B cell (primary cell): ENCODE results near the gene UBA3. TPM values are rescaled to one million over a fixed set of nuclear protein-coding genes. Genes with fewer than 3 reads are reported as not detected.

Experiments used
- ATAC-seq: fragments of 200-7000 bp; cut with Tn5 transposase; one replicate; pipeline ENCODE4 v1.10.0; 2021; ENCODE audit warnings: low read depth, mild to moderate bottlenecking, moderate number of reproducible peaks, moderate library complexity
- CTCF ChIA-PET: fragments of 350-600 bp; sonication (Branson Sonifier 250); formaldehyde crosslinking; loops from one replicate; lab custom pipeline; 2021; ENCODE audit warnings: antibody characterized with exemption, inconsistent platforms; lab: Charles Lee
- POLR2A ChIA-PET: fragments of 350-600 bp; sonication (Branson Sonifier 250); formaldehyde crosslinking; loops from one replicate; lab custom pipeline; 2021; ENCODE audit warnings: antibody characterized with exemption; lab: Charles Lee
- DNase-seq: peaks from one replicate; pipeline ENCODE4 v3.0.0; 2013
- H2AFZ ChIP-seq: 2 replicates; pipeline ENCODE4 v1.6.1; 2012; ENCODE audit warnings: mild to moderate bottlenecking, low read depth, low read length; ENCODE audit not compliant: insufficient read depth, poor library complexity, severe bottlenecking
- H3K27ac ChIP-seq, 2 donors: 1 replicate in 1 of 2; 2 replicates in 1 of 2; pipeline ENCODE4 v1.5.1; 2012 to 2013; ENCODE audit warnings: low read length in 2 of 2, mild to moderate bottlenecking in 2 of 2, moderate library complexity in 1 of 2
- H3K27me3 ChIP-seq, 4 experiments: fragments of 200-600 bp in 1 of 4; sonication (generic) in 1 of 4; replicated peaks in 1 of 4; 1 replicate in 2 of 4; 2 replicates in 2 of 4; pipeline versions ENCODE4 v1.6.1 to v1.7.0; 2013 to 2016; ENCODE audit warnings: low read length in 3 of 4, mild to moderate bottlenecking in 2 of 4, mixed read lengths in 1 of 4, moderate library complexity in 1 of 4; ENCODE audit not compliant: insufficient read depth in 4 of 4, control insufficient read depth in 3 of 4; ENCODE audit errors: control extremely low read depth in 1 of 4
- H3K36me3 ChIP-seq, 2 experiments: replicated peaks in 1 of 2; 1 replicate in 1 of 2; 2 replicates in 1 of 2; pipeline versions ENCODE4 v1.6.1 to v1.7.1; 2013; ENCODE audit warnings: low read length in 1 of 2; ENCODE audit not compliant: insufficient read depth in 2 of 2, control insufficient read depth in 1 of 2; ENCODE audit errors: control extremely low read depth in 1 of 2, extremely low read depth in 1 of 2
- H3K4me1 ChIP-seq, 2 donors: fragments of 200-600 bp in 1 of 2; sonication (generic) in 1 of 2; 1 replicate in 1 of 2; 2 replicates in 1 of 2; pipeline versions ENCODE4 v1.5.1 to v1.6.1; 2013 to 2017; ENCODE audit warnings: low read length in 2 of 2; ENCODE audit not compliant: control insufficient read depth in 2 of 2, insufficient read depth in 2 of 2
- H3K4me2 ChIP-seq: replicated peaks from 2 replicates; pipeline ENCODE3; 2012; ENCODE audit warnings: mild to moderate bottlenecking, low read depth, low read length; ENCODE audit not compliant: poor library complexity, severe bottlenecking
- H3K4me3 ChIP-seq, 5 experiments: fragments of 200-600 bp in 1 of 5; sonication (generic) in 1 of 5; 1 replicate in 3 of 5; 2 replicates in 2 of 5; pipeline versions ENCODE4 v1.5.1 to v1.7.0; 2011 to 2016; ENCODE audit warnings: low read length in 4 of 5, mild to moderate bottlenecking in 4 of 5, low read depth in 2 of 5, control low read depth in 1 of 5, moderate library complexity in 1 of 5; ENCODE audit not compliant: insufficient read depth in 1 of 5; ENCODE audit errors: control extremely low read depth in 1 of 5, extremely low read depth in 1 of 5
- H3K79me2 ChIP-seq: fragments of 200-600 bp; sonication (generic); one replicate; pipeline ENCODE4 v1.6.0; 2016; ENCODE audit warnings: low read length; ENCODE audit not compliant: control insufficient read depth, insufficient read depth
- H3K9ac ChIP-seq: fragments of 200-600 bp; sonication (generic); 2 replicates; pipeline ENCODE4 v1.6.1; 2017; ENCODE audit warnings: mild to moderate bottlenecking, low read length, moderate library complexity
- H3K9me3 ChIP-seq, 3 donors: one replicate each; pipeline versions ENCODE4 v1.6.1 to v1.7.1; 2013; ENCODE audit warnings: low read length in 2 of 3; ENCODE audit not compliant: control insufficient read depth in 2 of 3, insufficient read depth in 1 of 3; ENCODE audit errors: control extremely low read depth in 1 of 3
- H4K20me1 ChIP-seq: 2 replicates; pipeline ENCODE4 v1.6.0; 2012; ENCODE audit warnings: mild to moderate bottlenecking, low read length; ENCODE audit not compliant: insufficient read depth, control insufficient read depth, poor library complexity, severe bottlenecking
- H3K27ac Mint-ChIP-seq: one replicate; pipeline ENCODE4 v1.8.0; 2021; ENCODE audit warnings: mixed read lengths
- H3K27me3 Mint-ChIP-seq: one replicate; pipeline ENCODE4 v1.8.0; 2021; ENCODE audit warnings: mixed read lengths
- H3K4me1 Mint-ChIP-seq: one replicate; pipeline ENCODE4 v1.8.0; 2021; ENCODE audit warnings: mixed read lengths
- H3K4me3 Mint-ChIP-seq: one replicate; pipeline ENCODE4 v1.8.0; 2021; ENCODE audit warnings: mixed read lengths
- H3K9me3 Mint-ChIP-seq: one replicate; pipeline ENCODE4 v1.8.0; 2022; ENCODE audit warnings: mixed read lengths; ENCODE audit not compliant: insufficient read depth
- CTCF ChIP-seq: fragments of 200-600 bp; IDR thresholded peaks from one replicate; pipeline ENCODE4 v1.8.0; 2022; ENCODE audit warnings: antibody characterized with exemption, mild to moderate bottlenecking
- EZH2 ChIP-seq: IDR thresholded peaks from 2 replicates; pipeline ENCODE4 v1.6.1; 2012; ENCODE audit warnings: borderline replicate concordance, low read depth, mild to moderate bottlenecking, moderate library complexity, low read length; ENCODE audit not compliant: insufficient read depth, poor library complexity, severe bottlenecking
- WGBS: methylation state at CpG from one replicate; pipeline ENCODE4 v1.1.5; 2013; ENCODE audit warnings: missing lambda C conversion rate; ENCODE audit not compliant: insufficient coverage; 5-methylcytosine and 5-hydroxymethylcytosine counted together
- intact Hi-C: fragments of 100-400 bp; cut with micrococcal nuclease; formaldehyde crosslinking; loops from one replicate; pipeline ENCODE4 v1.10.0; 2022
- polyA plus RNA-seq: library from polyadenylated mRNA; depleted of rRNA; stranded (reverse); fragments of >200 nt; gene quantifications from 2 replicates; pipeline ENCODE4 v1.2.3, GENCODE V29; 2012
- total RNA-seq, 2 donors: library from RNA; stranded (reverse); fragments of 120-200 nt in 1 of 2; gene quantifications; 1 replicate in 1 of 2; 2 replicates in 1 of 2; pipeline versions ENCODE4 v1.2.3 to v1.2.4, GENCODE V29; 2013 to 2022

Gene UBA3
- total and polyA plus RNA-seq, 2 donors (not counting 1 experiment from before 2014, with no cell fraction given), result 42.2 to 99.8 TPM

GRCh38 chr3:69058180-69058946 lies 21.8 kb downstream of the UBA3 start:
- intact Hi-C loops, result no loop called here
- H3K4me1 ChIP-seq, result peaks cover 20 to 22% of the 10 kb centered on the region in 2 donors
- peak overlapping the region in 1 of 5 experiments; percentile 38 for H3K4me3 ChIP-seq
- H3K27ac Mint-ChIP-seq, result peak overlapping the region; percentile 91
- H3K4me1 Mint-ChIP-seq, result peaks cover 30% of the 10 kb centered on the region
- no peaks in the 10 kb centered on the region for H3K9me3 ChIP-seq
- no peaks in the 10 kb centered on the region for H3K9me3 Mint-ChIP-seq
- CTCF ChIA-PET, result interaction anchor here (1.2 to 2.1 kb wide), 3 partner anchors 23 to 28 kb away, joined by 4 to 6 read pairs (median 4); partner anchors contain the start of gene ARL6IP5
- peaks cover 7% of the 10 kb centered on the region for H3K79me2 ChIP-seq
- ATAC-seq (peak; percentile 99), DNase-seq (peak; percentile 77)
- peak overlapping the region; percentile 68 for H2AFZ ChIP-seq
- H3K9ac ChIP-seq, result peak overlapping the region; percentile 45
- WGBS, result 0% methylated on average over 2 of the region's 3 CpGs
- H3K4me2 ChIP-seq, result peak overlapping the region; percentile 63
- no peaks in the 10 kb centered on the region for H3K27me3 ChIP-seq
- peak overlapping the region; percentile 64 to 87 for H3K27ac ChIP-seq
- peaks cover 9 to 53% of the 10 kb centered on the region in 2 experiments for H3K36me3 ChIP-seq
- H3K27me3 Mint-ChIP-seq, result no peaks in the 10 kb centered on the region
- H3K4me3 Mint-ChIP-seq, result peak overlapping the region; percentile 63
- POLR2A ChIA-PET, result interaction anchor here (0.6 to 1.4 kb wide), 6 partner anchors 17 to 44 kb away, joined by 3 to 5 read pairs (median 3); partner anchors contain the start of gene UBA3
- H4K20me1 ChIP-seq, result no peaks in the 10 kb centered on the region
- TF ChIP-seq EZH2 (no peak), CTCF (no peak)

- ATAC-seq, result peak; percentile 1
Observed at GRCh38 chr3:69052472-69052898, 27.7 kb downstream of the UBA3 start.

More at GRCh38 chr3:69052472-69052898, 27.7 kb downstream of the UBA3 start:
- H3K27me3 ChIP-seq, result no peaks in the 10 kb centered on the region
- Mint-ChIP-seq H3K27me3 (no peaks in the 10 kb centered on the region), H3K4me1 (peaks cover 46% of the 10 kb centered on the region), H3K9me3 (no peaks in the 10 kb centered on the region), H3K4me3 (peak overlapping the region; percentile 94), H3K27ac (peak overlapping the region; percentile 96)
- CTCF ChIA-PET, result interaction anchor here (0.5 to 2.9 kb wide), 8 partner anchors 23 to 310 kb away, joined by 4 to 20 read pairs (median 6); partner anchors contain the start of genes ARL6IP5 and EOGT
- peak overlapping the region; percentile 77 for H3K4me2 ChIP-seq
- no peak for DNase-seq
- H3K9me3 ChIP-seq, result no peaks in the 10 kb centered on the region
- H3K4me1 ChIP-seq, result peaks cover 13 to 27% of the 10 kb centered on the region in 2 donors
- H3K79me2 ChIP-seq, result peaks cover 56% of the 10 kb centered on the region
- peaks cover 10 to 33% of the 10 kb centered on the region in 2 experiments for H3K36me3 ChIP-seq
- peak overlapping the region; percentile 92 for H3K9ac ChIP-seq
- H3K4me3 ChIP-seq, result peak overlapping the region; percentile 86 to 96 (median 90)
- H3K27ac ChIP-seq, result peak overlapping the region; percentile 92
- peak overlapping the region; percentile 81 for H2AFZ ChIP-seq
- WGBS, result 3% methylated on average over 5 of the region's 9 CpGs
- POLR2A ChIA-PET, result interaction anchor here (0.8 to 1.7 kb wide), 5 partner anchors 27 to 39 kb away, joined by 4 to 9 read pairs (median 7); partner anchors contain the start of gene ARL6IP5
- TF ChIP-seq EZH2 (no peak), CTCF (no peak)
- intact Hi-C loops, result loop anchor here (1.0 to 2.0 kb wide), 3 partner anchors 28 to 40 kb away; partner anchors contain the start of genes ARL6IP5, EOGT and UBA3
- peaks cover 22% of the 10 kb centered on the region for H4K20me1 ChIP-seq
